Kidney epithelial cell (primary cell): Measurements from ENCODE around the gene SCPEP1. TPM values are rescaled to one million over a fixed set of nuclear protein-coding genes. Genes with fewer than 3 reads are reported as not detected.
"Not testable (repeated sequence)": the region's sequence is repeated elsewhere in the genome, so short reads cannot be mapped to it uniquely, and the experiment has no call there.

Source experiments
- DNase-seq: peaks from one replicate; pipeline ENCODE4 v3.0.0-alpha.2; 2010; ENCODE audit warnings: low read depth
- H3K27me3 ChIP-seq: 2 replicates; pipeline ENCODE4 v1.6.0; 2011; ENCODE audit warnings: low read length; ENCODE audit not compliant: control insufficient read depth, insufficient read depth
- H3K36me3 ChIP-seq: 2 replicates; pipeline ENCODE4 v1.5.1; 2011; ENCODE audit warnings: low read length; ENCODE audit not compliant: control insufficient read depth, insufficient read depth
- H3K4me3 ChIP-seq: 2 replicates; pipeline ENCODE4 v1.5.1; 2011; ENCODE audit warnings: low read depth, mild to moderate bottlenecking, control low read depth, low read length
- total RNA-seq: library from RNA; depleted of rRNA; stranded (reverse); fragments of >200 nt; gene quantifications from 2 replicates; pipeline ENCODE4 v1.2.3, GENCODE V29; 2015
- TF ChIP-seq, protein P1 (sequence below): IDR thresholded peaks from 2 replicates; pipeline ENCODE4 v1.5.1; 2011; ENCODE audit warnings: mild to moderate bottlenecking, moderate library complexity, low read length, control low read depth, inconsistent platforms; ENCODE audit not compliant: insufficient read depth, poor library complexity, severe bottlenecking

Gene SCPEP1
- total RNA-seq, 1 donor from 2014 or later, result 24.8 TPM

DNA sequence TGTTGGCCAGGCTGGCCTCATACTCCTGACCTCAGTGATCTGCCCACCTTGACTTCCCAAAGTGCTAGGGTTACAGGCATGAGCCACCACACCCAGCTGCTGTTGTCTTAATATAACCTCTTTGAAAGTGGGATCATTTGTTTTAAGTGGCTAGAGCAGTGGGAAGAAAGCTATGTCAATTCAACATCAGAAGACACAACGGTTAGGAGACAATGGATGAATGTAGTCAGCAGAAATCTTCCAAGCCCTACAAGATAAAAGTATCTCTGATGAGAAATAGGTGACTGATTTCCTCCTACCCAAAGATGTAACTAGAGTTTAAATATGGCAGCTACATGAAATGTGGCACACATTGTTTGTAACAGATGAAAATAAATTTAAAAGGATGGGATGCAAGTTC lies 44.1 kb upstream of the SCPEP1 start:
- H3K27me3 ChIP-seq, result no peaks in the 10 kb centered on the region
- no peak for DNase-seq
- TF ChIP-seq, protein P1, sequence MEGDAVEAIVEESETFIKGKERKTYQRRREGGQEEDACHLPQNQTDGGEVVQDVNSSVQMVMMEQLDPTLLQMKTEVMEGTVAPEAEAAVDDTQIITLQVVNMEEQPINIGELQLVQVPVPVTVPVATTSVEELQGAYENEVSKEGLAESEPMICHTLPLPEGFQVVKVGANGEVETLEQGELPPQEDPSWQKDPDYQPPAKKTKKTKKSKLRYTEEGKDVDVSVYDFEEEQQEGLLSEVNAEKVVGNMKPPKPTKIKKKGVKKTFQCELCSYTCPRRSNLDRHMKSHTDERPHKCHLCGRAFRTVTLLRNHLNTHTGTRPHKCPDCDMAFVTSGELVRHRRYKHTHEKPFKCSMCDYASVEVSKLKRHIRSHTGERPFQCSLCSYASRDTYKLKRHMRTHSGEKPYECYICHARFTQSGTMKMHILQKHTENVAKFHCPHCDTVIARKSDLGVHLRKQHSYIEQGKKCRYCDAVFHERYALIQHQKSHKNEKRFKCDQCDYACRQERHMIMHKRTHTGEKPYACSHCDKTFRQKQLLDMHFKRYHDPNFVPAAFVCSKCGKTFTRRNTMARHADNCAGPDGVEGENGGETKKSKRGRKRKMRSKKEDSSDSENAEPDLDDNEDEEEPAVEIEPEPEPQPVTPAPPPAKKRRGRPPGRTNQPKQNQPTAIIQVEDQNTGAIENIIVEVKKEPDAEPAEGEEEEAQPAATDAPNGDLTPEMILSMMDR, result no peak
- H3K36me3 ChIP-seq, result peaks cover 1% of the 10 kb centered on the region
- H3K4me3 ChIP-seq, result no peak overlapping the region

DNA sequence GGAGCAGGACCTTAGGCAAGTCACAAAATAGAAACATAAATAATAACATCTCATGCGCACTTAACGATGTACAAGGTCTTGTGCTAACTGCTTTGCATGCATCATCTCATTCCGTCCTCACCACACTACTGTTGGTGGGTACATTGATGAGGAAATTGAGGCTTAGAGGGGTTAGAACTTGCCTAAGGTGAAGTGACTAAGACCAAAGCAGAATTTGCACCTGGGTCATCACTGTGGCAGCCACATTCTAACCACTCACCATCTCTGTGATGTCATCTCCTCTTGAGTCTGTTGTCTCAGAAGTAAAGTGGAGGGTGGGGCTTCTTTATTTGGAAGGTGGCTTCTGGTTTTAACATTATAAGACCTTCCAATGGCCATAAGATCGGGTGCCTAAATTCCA lies 43.7 kb upstream of the SCPEP1 start:
- Histone ChIP-seq H3K4me3 (no peak overlapping the region), H3K27me3 (no peaks in the 10 kb centered on the region), H3K36me3 (peaks cover 1% of the 10 kb centered on the region)
- TF ChIP-seq, protein P1, result no peak
- no peak for DNase-seq

DNA sequence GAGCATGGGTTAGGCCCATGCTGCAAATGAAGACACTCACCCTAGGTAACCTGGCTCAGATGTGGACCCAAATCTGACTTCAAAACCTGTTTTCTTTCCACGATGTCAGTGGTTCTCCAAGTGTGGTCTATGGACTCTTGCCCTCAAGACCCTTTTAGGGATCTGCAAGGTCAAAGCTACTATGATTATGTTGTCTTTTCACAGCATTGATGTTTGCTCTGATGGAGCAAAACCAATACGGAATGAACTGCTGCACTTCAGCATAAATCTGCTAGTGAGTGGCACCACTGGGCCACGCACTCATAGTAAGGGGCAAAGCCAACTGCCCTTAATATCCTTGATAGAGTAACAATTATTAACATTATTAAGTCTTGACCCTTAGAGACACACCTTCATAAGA lies 42.5 kb upstream of the SCPEP1 start:
- peaks cover 1% of the 10 kb centered on the region for H3K36me3 ChIP-seq

DNA sequence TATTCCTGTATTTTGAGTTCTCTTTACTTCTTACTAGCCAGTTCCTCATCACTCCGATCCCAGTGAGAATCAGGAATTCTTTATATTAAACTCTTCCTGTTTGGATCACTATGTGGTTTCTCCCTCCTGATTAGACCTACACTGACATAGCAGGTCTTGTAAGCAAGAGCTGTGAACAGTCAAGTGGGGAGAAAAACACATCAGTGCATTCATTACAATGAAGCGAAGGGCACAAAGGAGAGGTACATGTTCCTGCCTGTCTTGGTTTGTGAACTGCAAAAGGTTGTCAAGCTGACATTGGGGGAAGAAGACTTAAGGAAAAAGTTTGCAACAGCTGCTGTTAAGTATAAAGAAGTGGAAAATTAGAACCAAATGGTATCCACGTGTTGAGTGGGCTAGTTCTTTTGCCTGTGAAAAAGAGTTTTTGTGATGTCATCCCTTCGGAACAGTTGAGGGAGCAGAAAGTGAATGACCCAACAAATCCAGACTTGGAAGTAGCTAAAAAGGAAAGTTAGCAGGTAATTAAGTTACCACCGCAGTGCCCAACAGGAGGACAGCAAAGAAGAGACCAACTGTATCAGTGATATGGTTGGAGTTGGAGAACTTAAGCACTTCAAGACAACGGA lies 41.1 kb upstream of the SCPEP1 start:
- Histone ChIP-seq H3K4me3 (no peak overlapping the region), H3K36me3 (peaks cover 1% of the 10 kb centered on the region), H3K27me3 (no peaks in the 10 kb centered on the region)
- TF ChIP-seq, protein P1, result no peak
- DNase-seq, result no peak

More for the DNA sequence above, 42.5 kb upstream of the SCPEP1 start:
- TF ChIP-seq, protein P1, result no peak
- no peak for DNase-seq
- Histone ChIP-seq H3K27me3 (no peaks in the 10 kb centered on the region), H3K4me3 (no peak overlapping the region)

DNA sequence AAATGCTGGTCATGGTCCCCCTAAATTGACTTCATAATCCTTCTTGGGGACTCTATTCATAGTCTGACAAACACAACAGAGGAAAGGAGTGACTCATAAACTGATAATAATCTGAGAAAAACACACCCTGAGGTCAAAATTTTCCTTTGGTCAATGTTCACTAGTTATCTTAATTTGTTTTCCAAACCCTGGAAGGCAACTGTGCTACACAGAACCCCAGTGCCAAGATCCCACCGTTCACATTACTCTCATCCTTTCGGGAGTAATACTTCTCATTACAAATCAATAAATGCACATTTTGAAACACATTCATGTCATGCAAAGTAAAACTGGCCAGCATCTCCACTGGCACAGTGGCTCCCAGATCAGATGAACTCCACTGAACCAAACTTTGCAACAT lies 40.2 kb upstream of the SCPEP1 start:
- H3K36me3 ChIP-seq, result peaks cover 2% of the 10 kb centered on the region
- H3K4me3 ChIP-seq, result no peak overlapping the region
- no peak for DNase-seq
- TF ChIP-seq, protein P1, result no peak
- H3K27me3 ChIP-seq, result no peaks in the 10 kb centered on the region

DNA sequence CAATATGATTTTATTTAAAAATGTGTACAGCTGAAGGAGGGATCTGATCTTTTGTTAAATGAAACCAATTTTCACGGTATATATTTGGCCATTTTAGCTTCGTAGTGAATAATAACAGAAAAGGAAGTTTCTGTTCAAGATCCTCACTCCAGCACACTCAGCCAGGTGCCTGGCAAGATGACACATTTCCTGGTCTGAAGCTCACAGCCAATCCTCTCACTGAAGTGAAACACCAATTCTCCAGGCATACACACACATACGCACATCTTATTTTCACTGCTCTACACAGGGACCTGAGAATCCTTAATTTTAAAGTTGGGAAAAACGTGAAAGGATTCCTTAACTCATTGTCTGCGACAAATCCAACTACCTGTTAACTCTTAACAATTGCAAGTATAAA lies 39.7 kb upstream of the SCPEP1 start:
- not testable (repeated sequence) for H3K27me3 ChIP-seq, H3K4me3 ChIP-seq, H3K36me3 ChIP-seq, DNase-seq
